Body of pancreas (tissue), 4 donors: ENCODE results near the gene GRM8.

Experiments
- CTCF ChIP-seq, 7 experiments: fragments of 450-650 bp in 4 of 7; fragments of 200-600 bp in 3 of 7; sonication (generic) in 3 of 7; IDR thresholded peaks; one replicate each; pipeline ENCODE4 v1.5.1; 2016 to 2019; ENCODE audit warnings: antibody characterized with exemption in 7 of 7
- POLR2A ChIP-seq, 3 donors: fragments of 450-650 bp; IDR thresholded peaks; one replicate each; pipeline ENCODE4 v1.6.1; 2016; ENCODE audit warnings: antibody characterized with exemption in 3 of 3, mild to moderate bottlenecking in 2 of 3

- TF ChIP-seq POLR2A (IDR thresholded peaks at IDR 0.05), result no peak
- TF ChIP-seq CTCF (IDR thresholded peaks at IDR 0.05), result no peak
Measured at GRCh38 chr7:126727930-126728391, 524.8 kb downstream of the GRM8 start.
